Activated CD4-positive, alpha-beta T cell treated with anti-CD3 and anti-CD28 coated beads, Interleukin-2, amount 50 U/mL, for 4 hours (primary cell): ENCODE results near the gene NRP1.
"Not testable (repeated sequence)": the region's sequence is repeated elsewhere in the genome, so short reads cannot be mapped to it uniquely, and the experiment has no call there.

ENCODE experiments used
- DNase-seq, 2 experiments: peaks; one replicate each; pipeline ENCODE4 v3.0.0-alpha.2; 2020

The NRP1 gene

DNA sequence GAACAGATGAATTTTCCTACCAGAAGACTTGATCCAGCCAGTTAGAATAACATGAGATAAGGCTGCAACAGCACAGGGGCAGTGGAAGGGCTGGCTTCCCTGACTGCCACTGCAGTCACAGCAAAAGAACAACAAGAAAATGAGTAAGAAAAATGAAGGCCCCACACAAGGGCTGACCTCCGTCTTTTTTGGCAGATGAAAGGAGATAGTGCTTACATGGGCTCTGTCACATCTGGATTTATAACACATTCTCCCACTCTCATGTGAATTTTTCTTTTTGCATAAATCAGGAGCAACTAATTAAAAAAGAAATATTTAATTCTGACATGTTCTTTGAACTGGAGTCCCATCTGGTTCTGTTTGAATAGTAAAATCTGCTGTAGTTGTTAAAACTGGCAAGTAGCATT lies 99.6 kb downstream of the NRP1 start:
- DNase-seq: no peak

DNA sequence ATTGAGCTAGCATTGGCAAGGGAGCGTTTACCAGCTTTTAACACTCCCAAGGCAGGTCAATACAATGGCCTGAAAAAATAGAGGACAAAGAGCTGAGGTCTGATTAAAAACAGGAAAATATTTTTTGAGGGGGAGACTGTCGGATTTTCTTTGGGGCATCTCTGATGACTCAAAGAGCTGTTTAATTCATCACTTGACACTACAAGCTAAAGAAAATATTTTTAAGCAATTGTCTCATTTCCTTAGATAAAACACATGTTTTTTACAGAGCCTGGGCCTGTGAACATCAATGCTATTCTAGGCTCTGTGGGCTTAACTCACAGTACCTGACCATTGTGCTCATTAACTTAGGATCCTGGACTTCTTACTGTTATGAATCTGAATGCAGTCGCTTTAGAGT lies 100.8 kb downstream of the NRP1 start:
- DNase-seq: no peak

- DNase-seq: no peak
These were observed 101.2 kb downstream of the NRP1 start for GRCh38 chr10:33233221-33233620.

DNA sequence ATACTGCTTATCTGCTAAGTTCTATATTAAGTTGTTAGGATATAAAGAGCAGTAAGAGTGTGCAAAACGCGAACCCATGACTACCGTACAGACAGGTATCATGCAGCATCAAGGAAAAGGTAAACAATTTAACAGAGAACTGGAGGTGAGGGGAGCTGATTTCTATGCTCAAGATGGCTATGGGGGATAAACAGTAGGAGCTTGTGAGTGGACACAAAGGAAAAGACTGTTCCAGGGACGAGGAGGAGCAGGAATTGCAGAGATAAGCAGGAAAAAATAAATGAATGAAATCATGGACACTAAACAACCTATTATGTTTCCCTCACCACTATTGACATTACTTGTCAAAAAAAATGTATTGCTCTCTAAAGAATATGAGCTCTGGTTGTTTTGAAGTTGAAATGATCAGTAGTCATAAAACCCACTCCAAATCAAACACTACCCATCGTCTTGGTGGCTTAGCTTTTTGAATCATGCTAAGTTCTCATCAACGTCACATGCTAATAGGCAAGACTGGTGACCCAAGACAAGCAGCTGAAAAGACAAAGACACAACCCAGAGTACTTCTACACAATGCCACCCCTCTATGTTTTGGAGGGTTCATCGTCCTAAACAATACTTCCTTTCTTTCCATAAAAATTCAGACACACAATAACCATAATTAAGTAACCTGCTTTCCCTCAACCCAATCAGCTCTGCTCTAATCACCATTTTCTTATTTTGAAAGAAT lies 102.7 kb downstream of the NRP1 start:
- DNase-seq: no peak

GRCh38 chr10:33229949-33230267 lies 104.6 kb downstream of the NRP1 start:
- DNase-seq: no peak

GRCh38 chr10:33229252-33229948 lies 105.1 kb downstream of the NRP1 start:
- DNase-seq: no peak

DNA sequence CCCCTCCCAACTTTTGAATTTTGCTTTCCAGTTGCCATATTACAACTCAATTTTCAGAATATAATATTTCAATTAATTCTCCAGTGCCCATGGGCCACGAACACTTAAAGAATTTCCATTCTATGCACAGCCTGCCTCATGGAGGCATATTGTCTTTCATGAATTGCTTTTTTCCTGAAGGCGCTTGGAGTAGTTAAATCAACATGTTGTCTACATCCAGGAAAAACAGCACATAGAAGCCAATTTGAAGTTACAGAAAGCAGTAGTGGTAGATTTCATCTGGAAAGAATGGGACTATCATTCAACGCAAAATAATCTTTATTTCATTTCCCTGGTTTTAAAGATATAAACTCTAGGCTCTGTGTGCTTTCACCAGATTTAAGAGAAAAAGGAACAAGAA lies 106.0 kb downstream of the NRP1 start:
- no peak for DNase-seq

GRCh38 chr10:33227489-33227888 lies 107.0 kb downstream of the NRP1 start:
- DNase-seq: no peak

DNA sequence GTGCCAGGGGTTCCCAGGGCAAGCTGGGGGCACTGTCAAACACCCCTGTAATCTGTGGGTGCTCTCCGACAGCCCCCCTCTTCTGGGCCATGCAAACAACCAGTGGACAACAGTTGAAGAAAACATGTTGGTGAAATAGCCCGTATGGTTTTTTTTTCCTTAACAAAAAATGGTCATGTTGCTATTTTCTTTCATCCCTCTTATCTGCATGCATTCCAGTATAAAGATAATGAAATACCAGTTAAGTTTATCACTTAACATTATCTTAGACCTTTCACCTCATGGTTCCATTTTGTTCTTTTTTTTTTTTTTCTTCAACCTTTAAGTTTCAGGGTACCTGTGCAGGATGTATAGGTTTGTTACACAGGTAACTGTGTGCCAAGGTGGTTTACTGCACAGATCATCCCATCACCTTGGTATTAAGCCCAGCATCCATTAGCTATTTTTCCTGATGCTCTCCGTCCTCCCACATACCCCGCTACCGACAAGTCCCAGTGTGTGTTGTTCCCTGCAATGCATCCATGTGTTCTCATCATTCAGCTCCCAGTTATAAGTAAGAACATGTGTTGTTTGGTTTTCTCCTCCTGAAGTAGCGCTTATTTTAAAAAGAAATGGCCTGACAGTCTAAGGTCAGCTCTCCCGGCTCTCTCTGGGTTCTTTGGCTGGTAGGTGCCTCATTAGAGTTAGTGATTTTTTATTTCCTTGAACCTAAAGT lies 110.1 kb downstream of the NRP1 start:
- no peak for DNase-seq

DNA sequence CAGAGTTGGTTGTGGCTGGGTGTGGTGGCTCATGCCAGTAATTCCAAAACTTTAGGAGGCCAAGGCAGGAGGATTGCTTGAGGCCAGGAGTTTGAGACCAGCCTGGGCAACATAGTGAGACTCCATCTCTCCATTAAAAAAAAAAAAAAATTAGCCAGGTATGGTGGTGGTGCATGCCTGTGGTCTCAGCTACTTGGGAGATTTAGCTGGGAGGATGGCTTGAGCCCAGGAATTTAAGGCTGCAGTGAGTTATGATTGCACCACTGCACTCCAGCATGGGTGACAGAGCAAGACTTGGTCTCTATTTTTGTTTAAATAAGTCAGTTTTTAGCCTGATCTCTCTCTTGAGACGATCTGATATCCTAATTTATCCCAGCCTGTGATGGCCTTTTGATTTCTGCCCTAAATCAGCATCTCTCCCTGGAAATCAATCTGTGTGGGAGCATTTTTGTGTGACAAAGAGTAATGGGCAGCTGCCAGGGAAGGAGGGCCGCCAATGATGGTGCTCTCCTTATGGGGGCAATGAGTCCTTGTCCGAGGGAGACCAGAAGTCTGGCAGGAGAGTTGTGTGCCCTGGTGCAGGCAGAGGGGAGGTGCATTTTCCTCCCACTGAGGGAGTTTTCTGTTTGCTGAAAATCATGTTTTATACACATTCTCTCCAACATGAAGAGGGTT lies 111.0 kb downstream of the NRP1 start:
- DNase-seq: no peak

- not testable (repeated sequence) for DNase-seq
These were observed 112.2 kb downstream of the NRP1 start for GRCh38 chr10:33222304-33222703.

- no peak for DNase-seq
These were observed 116.6 kb downstream of the NRP1 start for GRCh38 chr10:33217854-33218253.

DNA sequence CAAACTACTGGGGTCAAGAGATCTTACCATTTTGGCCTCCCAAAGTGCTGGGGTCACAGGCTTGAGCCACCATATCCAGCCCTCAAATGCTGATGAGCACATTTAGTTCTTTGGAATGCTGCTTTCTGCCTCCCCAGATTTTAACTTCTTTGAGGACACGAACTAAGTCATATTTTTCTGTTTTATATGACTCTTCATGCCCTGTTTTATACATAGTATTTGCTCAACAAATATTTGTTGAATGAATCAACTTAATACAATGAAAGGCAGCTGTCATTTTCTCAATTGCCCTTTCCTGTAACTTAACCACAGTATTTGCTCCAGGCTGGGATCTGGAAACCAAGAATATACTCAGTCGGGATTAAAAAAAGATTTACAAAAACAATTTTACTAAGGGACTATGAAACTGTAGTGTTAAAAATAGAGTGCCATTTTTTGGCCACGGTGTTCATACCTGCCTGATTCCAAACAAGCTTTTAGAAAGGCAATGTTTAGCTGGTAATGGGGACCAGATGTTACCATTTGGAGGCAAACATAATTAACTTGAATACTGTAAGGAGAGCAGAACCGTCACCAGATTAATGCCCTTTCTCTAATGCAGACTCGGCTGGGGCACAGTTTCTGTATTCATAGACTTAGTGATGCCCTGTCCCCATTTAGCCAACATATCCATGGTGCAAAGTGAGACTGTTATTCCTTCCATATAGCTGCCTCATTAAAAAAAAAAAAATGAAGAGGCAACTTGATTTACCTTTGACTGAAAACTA lies 117.6 kb downstream of the NRP1 start:
- no peak for DNase-seq

- DNase-seq: no peak
These were observed 118.8 kb downstream of the NRP1 start for GRCh38 chr10:33215635-33216034.

DNA sequence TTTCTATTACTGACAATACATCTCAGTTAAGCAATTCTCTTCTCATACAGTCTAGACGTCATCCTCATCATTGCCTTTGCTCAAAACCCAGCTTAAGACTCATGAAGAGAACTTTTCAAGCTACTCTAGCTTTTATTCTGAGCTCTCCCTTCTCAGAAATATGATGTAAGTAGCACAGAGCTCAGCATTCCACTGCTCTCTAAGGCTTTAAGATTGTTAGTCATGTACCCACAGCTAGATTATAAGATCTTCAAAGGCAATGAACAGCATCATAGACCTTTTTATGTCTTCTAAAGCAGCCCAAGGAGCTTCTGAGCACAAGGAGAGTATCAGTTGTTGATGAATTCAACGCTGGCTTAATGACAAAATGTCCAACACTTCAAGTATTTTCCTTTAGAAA lies 119.3 kb downstream of the NRP1 start:
- DNase-seq: no peak

DNA sequence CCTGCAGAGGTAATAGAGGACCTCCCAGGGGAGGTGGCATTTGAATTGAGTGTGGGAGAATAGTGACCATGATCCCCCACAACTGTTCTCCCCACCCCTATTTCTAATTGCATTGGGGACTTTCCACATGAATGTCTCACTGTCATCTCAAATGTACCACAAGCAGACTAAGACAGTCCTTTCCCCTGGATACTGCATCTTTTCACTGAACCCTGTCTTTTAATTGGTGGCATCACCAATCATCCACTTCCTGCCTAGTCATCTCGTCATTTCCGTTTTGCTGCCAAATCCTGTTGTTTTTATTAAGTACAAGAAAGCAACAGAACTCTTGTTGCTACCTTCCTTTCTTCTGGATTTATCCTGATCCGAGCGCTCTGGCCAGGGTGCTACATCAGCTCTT lies 120.3 kb downstream of the NRP1 start:
- DNase-seq: no peak

- no peak for DNase-seq
These were observed 122.3 kb downstream of the NRP1 start for GRCh38 chr10:33212061-33212748.

- DNase-seq: no peak
These were observed 123.2 kb downstream of the NRP1 start for GRCh38 chr10:33211106-33211878.

DNA sequence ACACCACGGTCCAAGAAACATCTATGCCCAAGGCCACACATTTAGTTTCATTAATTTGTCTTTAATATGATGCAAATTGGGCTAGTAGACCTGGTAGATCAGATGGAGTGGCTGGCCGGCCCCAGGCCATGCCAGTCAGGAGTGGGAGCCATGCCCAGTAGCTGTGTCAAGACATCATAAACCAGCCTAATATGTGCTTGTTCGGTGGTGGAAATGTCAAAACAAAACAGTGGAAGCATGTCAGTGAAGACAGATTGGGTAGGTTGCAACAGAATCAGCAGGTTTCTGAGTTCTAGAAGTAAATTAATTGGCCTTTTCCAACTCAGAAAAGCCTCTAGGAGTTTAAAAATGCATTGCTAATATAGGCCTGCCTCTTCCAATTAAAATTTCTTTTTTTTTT lies 124.7 kb downstream of the NRP1 start:
- DNase-seq: no peak

- DNase-seq: no peak
These were observed 126.3 kb downstream of the NRP1 start for GRCh38 chr10:33208166-33208565.

- DNase-seq: no peak
These were observed 130.4 kb downstream of the NRP1 start for GRCh38 chr10:33204031-33204430.
